ENCODE data around the gene SLCO3A1.

Gene SLCO3A1

DNA sequence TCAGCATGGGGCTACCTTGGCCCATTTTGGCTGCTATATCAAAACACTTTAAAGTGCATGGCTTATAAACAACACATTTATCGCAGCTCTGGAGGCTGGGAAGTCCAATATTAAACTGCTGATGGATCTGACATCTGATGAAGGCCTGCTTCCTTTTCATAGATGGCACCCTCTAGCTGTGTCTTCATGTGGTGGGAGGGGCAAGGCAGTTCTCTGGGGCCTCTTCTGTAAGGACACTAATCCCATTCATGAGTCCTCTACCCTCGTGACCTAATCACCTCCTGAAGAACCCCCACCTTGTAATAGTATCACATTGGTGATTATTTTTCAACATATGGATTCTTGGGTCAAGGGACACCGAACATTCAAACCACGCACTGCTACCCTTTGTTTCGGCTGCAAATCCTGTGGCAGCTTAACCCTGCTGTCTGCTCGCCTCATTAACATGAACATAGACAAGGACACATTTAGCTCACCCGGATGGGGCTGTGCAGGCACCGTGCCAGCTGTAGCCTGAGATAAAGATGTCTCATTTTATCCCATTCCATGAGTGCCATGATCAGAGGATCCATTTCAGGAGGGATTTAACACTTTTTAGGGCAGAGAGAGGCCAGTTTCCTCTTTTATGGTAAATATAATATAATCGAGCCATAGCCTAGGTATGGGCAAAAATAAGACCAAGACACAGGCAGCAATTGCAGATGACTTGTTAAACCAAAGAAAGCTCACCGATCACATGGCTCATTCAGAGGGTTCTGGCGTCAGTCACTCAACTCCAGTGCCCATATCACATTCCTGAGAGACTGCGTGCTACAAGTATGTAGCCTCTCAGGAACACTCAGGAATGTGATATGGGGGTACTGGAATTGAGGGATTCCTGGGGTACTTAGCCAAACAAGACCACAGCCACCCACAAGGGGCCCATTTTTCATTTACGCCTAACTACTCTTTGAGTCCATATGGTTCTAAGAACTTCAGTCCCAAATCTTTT, 289.0 kb downstream of the SLCO3A1 start:
- DNase-seq: no peak

DNA sequence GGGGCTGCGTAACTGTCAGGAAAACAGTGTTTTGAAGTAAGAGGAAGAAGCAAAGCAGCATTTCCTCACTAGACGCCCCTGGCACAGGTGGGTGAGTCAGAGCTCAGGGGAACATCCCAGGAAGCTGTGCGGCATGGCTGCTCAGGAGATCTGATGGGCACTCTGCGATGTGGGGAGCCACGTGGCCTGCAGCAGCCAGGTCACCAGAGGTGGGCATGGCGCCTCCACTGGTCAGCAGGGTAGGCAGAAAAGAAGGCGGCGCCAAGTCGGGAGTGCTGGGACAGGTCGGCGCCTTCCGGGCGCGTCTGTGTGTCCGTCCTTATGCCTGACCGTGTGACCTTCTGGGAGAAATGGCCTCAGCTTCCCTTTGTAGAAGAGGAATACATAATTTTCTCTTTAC, 290.3 kb downstream of the SLCO3A1 start:
- no peak for DNase-seq

DNA sequence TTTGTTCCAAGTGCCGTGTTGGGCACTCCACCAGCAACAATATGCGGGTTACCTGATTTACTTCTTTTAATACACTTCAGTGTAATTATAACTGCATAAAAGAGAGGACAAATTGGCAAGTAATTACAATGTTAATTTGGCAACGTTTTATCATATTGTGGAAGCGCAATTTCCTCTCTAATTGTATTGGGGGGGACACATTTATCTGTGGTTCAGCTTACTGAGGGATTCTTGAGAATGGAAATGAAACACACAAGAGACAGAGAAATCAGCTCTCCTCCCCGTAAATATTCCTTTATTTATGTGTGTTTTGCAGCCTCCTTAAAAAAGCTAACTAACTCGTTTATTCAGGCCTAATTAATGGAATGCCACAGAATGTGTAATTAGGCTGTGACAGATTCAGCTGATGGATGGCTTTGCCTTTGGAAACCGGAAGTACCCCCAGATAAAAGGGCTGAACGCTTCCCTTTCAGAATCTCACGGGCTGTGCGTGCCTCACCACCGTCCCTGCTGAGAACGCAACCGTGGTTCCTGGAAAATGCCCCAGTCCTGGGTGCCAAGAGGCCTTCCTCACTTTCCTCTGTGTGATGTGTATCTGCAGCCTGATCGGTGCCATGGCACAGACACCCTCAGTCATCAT, 293.1 kb downstream of the SLCO3A1 start:
- no peak for DNase-seq

DNA sequence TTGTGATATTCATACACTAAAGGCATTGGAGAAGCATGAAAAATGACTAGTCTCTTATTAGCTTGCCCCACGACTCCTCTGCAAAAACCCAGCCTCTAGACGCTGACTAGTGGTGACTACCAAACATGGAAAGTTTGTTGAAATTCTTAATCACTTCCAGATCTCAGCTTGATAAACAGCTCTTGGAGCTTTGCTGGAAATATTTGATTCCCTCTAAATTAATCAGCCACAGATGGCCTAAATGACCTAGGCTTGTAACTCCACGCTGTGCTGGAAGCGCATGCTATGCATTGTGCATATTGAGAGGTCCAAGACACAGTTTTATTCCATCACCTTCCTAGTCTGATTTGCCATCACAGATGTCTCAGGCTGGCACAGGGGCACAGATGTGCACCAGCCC, 295.5 kb downstream of the SLCO3A1 start:
- no peak for DNase-seq

DNA sequence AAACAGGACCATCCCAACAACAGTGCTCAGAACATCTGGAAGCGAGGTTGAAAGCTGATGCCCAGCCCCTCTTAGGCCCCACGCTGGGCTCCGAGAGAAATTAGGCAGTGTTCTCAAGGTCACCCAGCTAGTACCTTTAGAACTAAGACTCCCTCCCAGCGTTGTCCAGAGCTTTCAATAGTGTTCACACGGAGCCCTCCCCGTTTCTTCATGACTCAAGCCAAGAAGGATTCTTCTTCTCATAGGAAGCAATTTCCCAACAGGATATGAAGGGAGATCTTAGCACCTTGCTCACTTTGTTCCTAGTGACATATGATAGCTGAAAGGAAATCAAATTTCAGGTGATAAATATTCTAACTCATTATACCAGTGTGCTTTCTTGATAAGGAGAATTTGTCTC, 296.0 kb downstream of the SLCO3A1 start:
- DNase-seq: no peak

DNA sequence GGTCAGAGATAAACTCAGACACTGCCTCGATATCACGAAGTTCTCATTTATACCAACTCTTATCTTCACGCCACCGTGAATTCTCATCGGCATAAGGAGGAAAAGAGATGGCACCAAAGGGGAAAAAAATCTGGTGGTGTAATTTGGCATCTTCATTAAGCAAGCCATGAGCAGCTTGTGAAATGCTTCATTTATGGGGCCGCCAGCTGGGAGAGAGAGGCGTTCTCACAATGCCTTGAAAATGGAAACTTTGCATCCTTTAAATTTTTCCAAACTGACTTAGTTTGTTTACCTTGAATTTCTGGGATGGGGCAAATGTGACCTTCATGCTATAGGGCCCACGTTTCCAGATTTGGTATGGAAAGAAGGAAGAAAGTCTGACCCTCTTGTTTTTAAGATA, 297.7 kb downstream of the SLCO3A1 start:
- no peak for DNase-seq

DNA sequence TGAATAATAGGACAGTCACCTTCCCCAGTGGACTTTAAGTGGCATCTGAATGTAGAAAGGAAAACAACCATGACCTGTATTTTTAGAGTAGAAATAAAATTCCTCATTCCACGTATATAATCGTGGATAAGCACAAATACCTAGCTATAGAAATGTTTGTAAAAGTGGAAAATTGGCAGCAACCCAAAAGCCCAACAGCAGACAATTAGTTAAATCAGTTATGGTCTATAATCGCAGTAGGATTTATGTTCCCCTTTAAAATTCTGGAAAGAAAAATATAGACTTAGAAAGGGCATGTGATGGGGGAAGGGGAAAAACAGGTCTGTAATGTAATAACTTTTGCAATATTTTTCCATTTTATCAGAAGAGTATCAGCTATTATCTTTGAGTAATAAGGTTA, 298.2 kb downstream of the SLCO3A1 start:
- no peak for DNase-seq

DNA sequence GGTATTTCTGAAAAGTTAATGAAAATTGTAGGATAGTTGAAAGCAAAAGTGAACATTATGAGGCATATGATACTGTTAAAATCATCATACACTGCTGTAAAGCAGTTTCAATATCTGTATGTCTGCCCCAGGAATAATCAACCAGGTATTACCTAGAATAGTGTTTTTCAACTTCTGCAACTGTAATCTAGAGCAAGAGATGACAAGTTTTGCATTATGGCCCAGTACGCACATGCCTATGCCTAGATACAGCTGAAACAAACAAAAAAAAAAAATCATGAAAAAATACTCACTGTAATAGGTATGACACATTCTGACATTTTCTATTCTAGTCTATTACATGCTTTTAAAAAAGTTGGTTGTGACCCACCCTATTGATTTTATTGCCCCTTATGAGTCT, 299.5 kb downstream of the SLCO3A1 start:
- no peak for DNase-seq

DNA sequence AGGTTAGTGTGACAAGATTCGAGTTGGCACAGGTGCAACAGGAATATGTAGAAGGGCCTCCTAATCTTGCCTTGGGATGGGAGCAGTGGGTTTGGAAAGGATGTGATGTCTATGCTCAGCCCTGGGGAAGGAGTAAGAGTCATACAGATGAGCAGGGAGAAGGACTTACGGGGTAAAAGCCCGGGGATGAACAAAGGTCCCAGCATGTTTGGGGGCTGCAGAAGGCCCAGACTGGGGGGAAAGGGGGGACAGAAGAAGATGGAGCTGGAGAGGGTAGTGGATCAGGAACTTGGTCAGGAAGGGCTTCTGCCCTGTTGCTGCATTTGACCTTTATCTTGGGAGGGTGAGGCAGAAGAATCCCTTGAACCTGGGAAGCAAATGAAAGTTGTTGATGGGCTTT, 300.1 kb downstream of the SLCO3A1 start:
- DNase-seq: no peak

DNA sequence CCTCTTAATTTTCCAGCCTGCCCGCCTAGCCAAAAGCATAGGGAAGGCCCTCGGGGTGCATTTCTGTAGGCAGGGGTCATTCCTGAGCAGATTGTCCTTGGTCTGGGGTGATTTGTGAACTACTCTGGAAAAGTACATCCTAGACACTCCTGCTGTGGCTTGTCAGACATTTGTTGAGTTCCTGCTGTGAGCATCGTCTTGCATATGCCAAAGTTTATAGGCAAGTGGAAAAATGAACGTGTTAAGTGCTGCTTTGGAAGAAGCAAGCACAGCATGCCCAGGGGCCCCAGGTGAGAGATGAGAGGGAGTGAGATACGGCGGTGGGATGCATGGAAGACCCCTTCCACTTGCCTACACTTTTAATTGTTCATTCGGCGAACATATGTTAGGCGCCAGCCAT, 302.4 kb downstream of the SLCO3A1 start:
- no peak for DNase-seq

DNA sequence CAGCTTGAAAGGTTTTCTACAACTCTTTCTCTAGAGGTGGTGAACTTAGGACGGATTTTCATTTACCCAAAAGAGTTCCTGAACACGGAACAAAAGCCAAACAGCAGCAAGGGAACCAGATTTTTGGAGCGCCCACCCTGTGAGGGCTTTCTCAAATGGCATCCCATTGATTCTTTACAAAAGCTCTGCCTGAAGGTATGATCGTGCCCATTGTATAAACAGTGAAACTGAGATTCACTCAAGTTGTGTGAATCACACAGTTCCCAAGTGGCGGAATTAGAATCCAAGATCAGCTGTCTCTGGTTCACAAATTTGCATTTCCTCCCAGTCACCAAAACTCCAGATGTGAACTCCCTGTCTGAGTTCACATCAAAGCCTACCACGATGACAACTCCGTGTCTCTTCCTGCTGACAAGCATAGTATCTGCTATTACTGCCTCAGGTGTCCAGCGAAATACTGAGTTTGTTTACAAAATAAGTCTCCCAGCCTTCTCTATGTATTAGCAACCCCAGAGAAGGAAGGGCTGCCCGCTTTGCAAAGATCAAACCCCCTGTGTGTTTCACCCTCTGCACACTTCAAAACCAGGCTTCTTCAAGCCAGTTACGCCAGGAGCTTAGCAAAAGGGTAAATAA, 304.3 kb downstream of the SLCO3A1 start:
- DNase-seq: no peak

DNA sequence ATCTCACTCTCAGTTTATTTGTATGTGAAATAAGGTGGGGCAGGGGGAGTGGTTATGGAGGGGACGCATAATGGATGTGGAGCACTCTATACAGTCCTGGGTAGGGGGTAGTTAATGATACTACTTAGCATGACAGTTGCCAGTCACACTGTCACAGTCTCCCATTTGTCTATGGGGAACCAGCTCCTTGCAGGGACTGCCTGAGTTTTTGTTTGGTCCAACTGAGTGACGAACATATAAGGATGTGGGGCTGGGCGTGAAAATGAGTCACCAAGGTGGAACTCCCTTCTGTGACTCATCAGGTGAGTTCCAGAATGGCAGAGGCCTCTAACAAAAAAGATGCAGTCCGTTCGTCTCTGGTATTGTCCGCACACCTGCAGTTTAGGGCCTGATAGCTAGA, 304.9 kb downstream of the SLCO3A1 start:
- DNase-seq: no peak

DNA sequence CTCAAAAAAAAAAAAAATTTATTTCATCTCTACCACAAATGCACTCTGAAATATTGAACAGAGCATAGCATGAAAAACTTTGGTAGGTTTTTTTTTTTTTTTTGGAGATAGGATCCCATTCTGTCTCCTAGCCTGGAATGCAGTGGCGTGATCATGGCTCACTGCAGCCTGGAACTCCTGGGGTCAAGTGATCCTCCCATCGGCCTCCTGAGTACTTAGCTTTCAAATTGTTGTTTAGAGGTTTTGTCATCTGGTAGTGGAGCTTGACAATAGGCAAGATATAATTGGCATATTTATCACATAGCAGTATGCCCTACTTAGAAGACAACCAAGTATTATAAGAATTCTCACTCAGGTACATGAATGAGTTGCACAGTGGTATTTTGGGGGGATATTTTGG, 306.0 kb downstream of the SLCO3A1 start:
- no peak for DNase-seq

DNA sequence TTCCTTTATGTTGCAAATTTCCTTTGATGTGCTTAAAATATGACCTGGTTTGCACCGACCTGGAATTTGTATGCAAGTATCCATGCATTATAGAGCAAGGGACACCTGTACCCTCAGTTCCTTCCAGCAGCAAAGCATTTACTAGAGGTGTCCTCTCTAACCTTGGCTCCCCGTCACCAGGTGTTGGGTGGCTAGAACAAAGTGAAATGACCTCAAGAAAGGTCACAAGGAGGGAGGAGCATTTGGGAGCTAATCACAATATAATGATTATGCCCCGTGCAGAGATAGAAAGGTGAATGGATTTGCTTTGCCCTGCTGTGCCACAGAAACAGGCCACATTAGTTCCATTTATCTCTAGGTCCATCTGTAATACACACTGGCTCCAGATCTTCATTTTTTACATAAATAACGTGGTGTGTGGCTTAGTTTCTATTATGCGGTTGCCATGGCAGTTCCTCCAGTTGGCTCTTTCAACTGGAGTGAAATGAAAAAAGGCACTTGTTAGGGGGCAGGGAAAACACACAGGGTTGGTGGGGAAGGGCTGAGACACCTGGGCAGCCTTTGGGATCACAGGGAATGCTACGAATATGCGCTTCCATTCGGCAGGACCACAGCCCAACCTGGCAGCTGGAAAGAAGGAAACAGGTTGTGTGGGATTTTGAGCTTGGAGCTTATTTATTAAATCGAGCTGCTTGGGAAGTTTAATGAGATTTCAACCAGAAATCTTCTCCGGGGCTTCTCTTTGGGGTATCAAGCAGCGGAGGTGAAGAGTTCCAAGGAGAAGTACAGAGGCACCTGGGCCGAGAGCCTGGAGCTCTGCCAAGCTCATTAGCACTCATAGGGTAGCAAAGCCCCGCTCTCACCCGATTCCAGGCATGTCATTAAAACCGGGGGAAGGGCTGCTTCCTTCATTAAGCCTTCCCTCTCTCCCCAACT, 306.7 kb downstream of the SLCO3A1 start:
- no peak for DNase-seq

DNA sequence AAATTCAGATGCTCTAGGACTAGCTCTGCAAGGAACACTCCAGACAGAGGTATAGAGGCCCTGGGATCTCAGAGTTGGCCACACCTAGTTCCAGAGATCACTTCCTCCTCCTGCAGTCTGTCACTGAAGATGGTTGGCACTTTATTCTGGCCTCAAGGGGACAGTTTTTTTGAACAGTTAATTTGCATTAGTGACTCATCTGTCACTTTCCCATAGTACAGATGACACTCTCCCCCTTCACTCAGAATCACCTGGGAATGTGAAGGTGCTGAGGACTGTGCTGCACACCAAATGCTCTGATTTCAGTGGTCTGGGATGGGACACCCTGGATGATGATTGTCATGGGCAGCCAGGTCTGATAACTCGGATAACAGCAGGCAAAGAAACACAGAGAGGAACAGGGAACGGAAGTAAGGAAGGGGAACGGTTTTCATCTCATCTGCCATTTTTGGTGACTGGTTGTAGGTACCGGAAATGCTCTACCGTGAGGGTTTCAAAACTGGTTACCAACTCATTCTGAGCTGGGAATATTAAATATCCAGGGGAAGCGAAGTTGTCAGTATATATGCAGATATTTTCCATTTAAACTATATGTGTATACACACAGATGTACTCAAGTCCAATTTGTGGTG, 307.6 kb downstream of the SLCO3A1 start:
- peak in 1 of 2 donors; percentile 3 for DNase-seq

DNA sequence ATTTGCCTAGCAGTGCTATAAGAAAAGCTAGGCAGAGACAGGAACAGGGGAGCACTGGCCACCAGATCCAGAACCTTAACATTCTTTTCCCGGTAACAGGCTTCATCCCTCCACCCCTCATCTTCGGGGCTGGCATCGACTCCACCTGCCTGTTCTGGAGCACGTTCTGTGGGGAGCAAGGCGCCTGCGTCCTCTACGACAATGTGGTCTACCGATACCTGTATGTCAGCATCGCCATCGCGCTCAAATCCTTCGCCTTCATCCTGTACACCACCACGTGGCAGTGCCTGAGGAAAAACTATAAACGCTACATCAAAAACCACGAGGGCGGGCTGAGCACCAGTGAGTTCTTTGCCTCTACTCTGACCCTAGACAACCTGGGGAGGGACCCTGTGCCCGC, 309.1 kb downstream of the SLCO3A1 start:
- DNase-seq: no peak

DNA sequence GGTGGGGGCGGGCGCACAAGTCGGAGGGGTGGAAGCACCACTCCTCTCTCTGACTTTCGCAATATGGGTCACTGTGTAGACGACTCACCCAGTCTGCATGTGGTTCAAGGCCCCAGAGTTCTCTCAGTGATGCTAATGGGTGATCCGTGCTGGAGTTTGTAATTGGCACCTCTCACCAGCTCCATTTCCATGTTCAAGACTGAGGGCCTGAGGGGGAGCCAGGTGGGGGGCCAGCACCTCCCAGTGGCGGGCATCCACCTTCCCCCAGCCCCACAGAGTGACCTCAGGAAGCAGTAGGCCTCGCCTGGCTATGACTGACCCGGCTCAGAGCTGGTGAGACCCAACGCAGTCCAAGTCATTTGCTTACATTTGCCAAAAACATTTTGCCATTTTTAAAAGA, 310.1 kb downstream of the SLCO3A1 start:
- no peak for DNase-seq

DNA sequence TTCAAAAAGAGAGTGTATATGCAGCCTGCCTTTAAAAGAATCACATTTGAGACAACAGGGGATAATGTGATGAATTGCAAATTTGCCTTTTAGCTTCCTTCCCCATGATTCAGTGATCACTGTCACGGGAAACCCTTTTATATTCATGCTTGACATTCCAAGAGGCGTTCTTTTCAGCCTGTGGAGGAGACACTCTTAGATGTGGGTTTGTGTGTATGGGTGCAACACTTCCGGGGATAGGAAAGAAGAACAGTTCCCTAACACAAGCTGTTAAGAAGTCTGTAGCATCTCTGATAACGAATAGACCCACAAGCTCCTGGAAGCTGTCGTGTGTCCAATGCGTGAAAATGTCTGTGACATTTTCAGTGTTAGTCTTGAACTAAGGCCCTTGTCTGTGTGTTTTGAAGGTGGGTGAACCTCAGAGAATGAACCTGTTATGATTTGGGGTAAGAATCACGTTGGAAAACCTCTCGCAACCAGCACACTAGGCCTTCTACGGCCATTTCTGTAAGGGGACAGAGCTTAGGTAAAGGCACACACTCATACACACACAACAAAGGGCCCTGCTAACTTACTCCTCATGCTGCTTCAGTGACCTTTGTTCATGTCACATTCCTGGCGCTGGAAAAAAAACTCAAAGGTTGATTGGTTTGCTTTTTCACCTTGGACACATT, 311.0 kb downstream of the SLCO3A1 start:
- no peak for DNase-seq

DNA sequence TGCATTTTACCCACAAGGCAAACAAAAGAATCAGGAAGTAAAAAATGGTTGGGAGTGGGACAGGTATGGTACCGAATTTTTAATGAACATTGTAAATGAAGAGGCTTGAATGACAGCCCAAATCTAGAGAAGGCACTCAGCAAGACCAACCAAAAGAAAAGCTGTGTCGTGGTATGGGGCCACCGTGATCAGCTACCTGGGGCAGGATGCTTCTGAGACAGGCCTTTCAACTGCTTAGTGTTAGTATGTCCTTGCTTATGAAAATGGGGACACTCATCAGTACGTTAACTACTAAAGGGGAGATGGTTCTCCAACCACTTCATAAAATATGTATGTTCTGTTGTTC, 311.5 kb downstream of the SLCO3A1 start:
- no peak for DNase-seq

DNA sequence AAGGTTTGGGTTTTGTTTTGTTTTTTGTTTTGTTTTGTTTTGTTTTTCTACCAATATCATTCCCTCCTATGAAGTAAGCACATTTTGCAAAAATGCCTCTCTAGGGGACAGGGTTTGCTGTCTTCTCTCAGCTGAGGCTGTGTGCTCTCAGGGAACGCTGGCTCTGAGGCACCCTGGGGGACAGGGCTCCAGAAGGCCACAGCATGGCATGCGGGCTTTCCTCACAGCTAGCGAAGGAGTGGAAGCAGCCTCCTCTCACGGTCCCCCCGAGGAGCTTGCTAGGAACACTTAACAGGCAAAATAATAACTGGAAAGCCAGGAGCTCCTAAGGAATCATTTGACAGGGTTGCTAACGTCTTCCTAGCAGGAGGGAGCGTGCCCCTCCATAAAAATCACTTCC, 312.5 kb downstream of the SLCO3A1 start:
- DNase-seq: no peak

DNA sequence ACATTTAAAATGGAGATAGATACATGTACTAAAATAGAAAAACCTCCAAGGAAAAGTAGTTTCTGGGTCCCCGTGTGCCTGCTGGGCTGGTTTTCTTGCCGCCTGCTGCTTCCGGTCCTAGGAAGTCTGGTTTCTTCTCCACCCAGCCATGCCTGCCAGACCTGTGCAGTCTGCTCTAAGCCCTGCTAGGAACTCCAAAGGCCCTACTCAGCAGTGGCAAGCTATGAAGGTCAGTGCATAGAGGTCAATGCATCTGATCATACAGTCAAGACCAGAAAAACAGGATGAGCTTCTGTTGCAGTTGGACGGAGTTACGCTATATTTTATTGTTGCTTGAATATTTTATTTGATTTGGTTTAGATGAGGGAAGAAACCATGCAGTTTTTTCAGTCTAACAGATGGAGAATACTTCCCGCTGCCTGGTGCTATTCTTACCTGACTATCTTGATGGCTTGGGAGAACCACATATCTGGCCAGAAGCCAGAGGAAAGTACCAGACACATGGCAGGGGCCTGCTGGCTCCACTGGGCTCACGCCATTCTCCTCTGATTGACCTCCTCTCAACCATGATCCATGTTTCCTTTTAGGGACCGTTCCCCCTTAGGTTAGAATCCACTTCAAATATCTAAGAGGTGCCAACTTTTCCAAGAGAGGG, 313.4 kb downstream of the SLCO3A1 start:
- no peak for DNase-seq

All from bone marrow (tissue), 2 donors.